Endothelial cell of umbilical vein (primary cell): ENCODE results near the gene QDPR. TPM values are rescaled to one million over a fixed set of nuclear protein-coding genes. Genes with fewer than 3 reads are reported as not detected.

Experiments used
- BruUV-seq: library from RNA; stranded (reverse); fragments of 400-500 nt; replicated peaks from 2 replicates; lab custom pipeline; 2021; lab: Mats Ljungman, UMichigan
- CTCF ChIA-PET: fragments of 300-600, 350-600 bp; sonication (Branson Sonifier 250); formaldehyde crosslinking; loops from one replicate; lab custom pipeline; 2021; ENCODE audit warnings: antibody characterized with exemption, inconsistent platforms; lab: Charles Lee
- POLR2A ChIA-PET: fragments of 300-600, 350-600 bp; sonication (Branson Sonifier 250); formaldehyde crosslinking; loops from one replicate; lab custom pipeline; 2021; ENCODE audit warnings: antibody characterized with exemption, inconsistent platforms; lab: Charles Lee
- DNase-seq: peaks from one replicate; pipeline ENCODE4 v3.0.0-alpha.2; 2011; ENCODE audit warnings: low read depth, low spot score
- FAIRE-seq: peaks from 2 replicates; lab custom pipeline; 2011; peaks lifted over from hg19 to GRCh38; lab: Jason Lieb, UNC
- H2AFZ ChIP-seq: 2 replicates; pipeline ENCODE4 v1.6.0; 2012; ENCODE audit warnings: low read depth, low read length, control low read depth, inconsistent platforms
- H3K27ac ChIP-seq: 2 replicates; pipeline ENCODE4 v1.5.1; 2011; ENCODE audit warnings: low read depth, mild to moderate bottlenecking, control low read depth, low read length, moderate library complexity; ENCODE audit not compliant: insufficient read depth
- H3K27me3 ChIP-seq, 2 experiments: 2 replicates each; pipeline versions ENCODE4 v1.6.0 to v1.6.1; 2011; ENCODE audit warnings: low read length in 2 of 2, mixed read lengths in 1 of 2; ENCODE audit not compliant: control insufficient read depth in 2 of 2, insufficient read depth in 2 of 2
- H3K36me3 ChIP-seq, 2 experiments: 2 replicates in 1 of 2; 3 replicates in 1 of 2; pipeline ENCODE4 v1.5.1; 2011; ENCODE audit warnings: low read length in 2 of 2, mild to moderate bottlenecking in 1 of 2, moderate library complexity in 1 of 2; ENCODE audit not compliant: control insufficient read depth in 2 of 2, insufficient read depth in 2 of 2; ENCODE audit errors: extremely low read depth in 1 of 2
- H3K4me1 ChIP-seq: 3 replicates; pipeline ENCODE4 v1.5.1; 2011; ENCODE audit warnings: mild to moderate bottlenecking, low read length; ENCODE audit not compliant: control insufficient read depth, insufficient read depth; ENCODE audit errors: extremely low read depth
- H3K4me2 ChIP-seq: 2 replicates; pipeline ENCODE4 v1.6.1; 2011; ENCODE audit warnings: low read length, control low read depth, mixed read lengths; ENCODE audit not compliant: insufficient read depth
- H3K4me3 ChIP-seq, 3 experiments: fragments of 200-600 bp in 1 of 3; sonication (generic), shearing (Covaris generic) in 1 of 3; replicated peaks in 1 of 3; 2 replicates each; pipeline ENCODE4 v1.5.1; 2011 to 2016; ENCODE audit warnings: control low read depth in 3 of 3, low read length in 3 of 3, mild to moderate bottlenecking in 2 of 3, inconsistent platforms in 1 of 3, low read depth in 1 of 3, moderate library complexity in 1 of 3; ENCODE audit not compliant: insufficient read depth in 1 of 3
- H3K79me2 ChIP-seq: 2 replicates; pipeline ENCODE4 v1.6.0; 2012; ENCODE audit warnings: low read length, inconsistent platforms; ENCODE audit not compliant: control insufficient read depth, insufficient read depth
- H3K9ac ChIP-seq: replicated peaks from 2 replicates; pipeline ENCODE3; 2011; ENCODE audit warnings: low read length, control low read depth; ENCODE audit not compliant: insufficient read depth; ENCODE audit errors: extremely low read depth
- H3K9me1 ChIP-seq: replicated peaks from 3 replicates; pipeline ENCODE4 v1.6.0; 2011; ENCODE audit warnings: mild to moderate bottlenecking, low read length; ENCODE audit not compliant: control insufficient read depth, insufficient read depth; ENCODE audit errors: extremely low read depth
- H3K9me3 ChIP-seq: replicated peaks from 2 replicates; pipeline ENCODE4 v1.5.1; 2012; ENCODE audit warnings: low read length, inconsistent platforms; ENCODE audit not compliant: control insufficient read depth, insufficient read depth
- H4K20me1 ChIP-seq: replicated peaks from 2 replicates; pipeline ENCODE3; 2011; ENCODE audit warnings: mild to moderate bottlenecking, low read length; ENCODE audit not compliant: control insufficient read depth, insufficient read depth; ENCODE audit errors: extremely low read depth
- EZH2 ChIP-seq: IDR thresholded peaks from 2 replicates; pipeline ENCODE4 v1.6.1; 2012; ENCODE audit warnings: borderline replicate concordance, low read depth, mild to moderate bottlenecking, moderate library complexity, low read length, inconsistent platforms; ENCODE audit not compliant: severe bottlenecking
- FOS ChIP-seq: IDR thresholded peaks from 2 replicates; pipeline ENCODE4 v1.6.1; 2011; ENCODE audit warnings: mild to moderate bottlenecking, low read length, moderate library complexity, borderline replicate concordance; ENCODE audit not compliant: insufficient read depth
- GATA2 ChIP-seq: IDR thresholded peaks from 2 replicates; pipeline ENCODE4 v1.7.0; 2011; ENCODE audit warnings: low read depth, mild to moderate bottlenecking, moderate library complexity, mixed read lengths, low read length; ENCODE audit not compliant: insufficient read length, insufficient read depth
- JUN ChIP-seq: IDR thresholded peaks from 2 replicates; pipeline ENCODE4 v1.6.1; 2011; ENCODE audit warnings: borderline replicate concordance, low read depth; ENCODE audit not compliant: insufficient read length, insufficient read depth
- MYC ChIP-seq: IDR thresholded peaks from one replicate; pipeline ENCODE4 v1.6.1; 2011; ENCODE audit warnings: mild to moderate bottlenecking, low read depth, low read length
- POLR2A ChIP-seq: IDR thresholded peaks from 2 replicates; pipeline ENCODE4 v1.6.1; 2012; ENCODE audit warnings: low read depth, mild to moderate bottlenecking, control low read depth, low read length
- POLR2AphosphoS5 ChIP-seq: IDR thresholded peaks from 2 replicates; pipeline ENCODE4 v1.6.1; 2012; ENCODE audit warnings: low read depth, mild to moderate bottlenecking, control low read depth, low read length, moderate library complexity; ENCODE audit not compliant: insufficient read depth
- dilution Hi-C: fragments of 300-500 bp; cut with MboI; formaldehyde crosslinking; loops from one replicate; pipeline ENCODE4 v1.15.0; 2019; ENCODE audit warnings: low sequenced_read_pairs; ENCODE audit not compliant: extremely low pct_ligation_motif_present
- intact Hi-C: fragments of 100-400 bp; cut with micrococcal nuclease; formaldehyde crosslinking; loops from one replicate; pipeline ENCODE4 v1.10.0; 2022
- polyA plus RNA-seq, 4 experiments: library from polyadenylated mRNA; depleted of rRNA in 3 of 4; stranded (reverse) in 3 of 4; unstranded in 1 of 4; fragments of >200 nt; gene quantifications; 2 replicates each; pipeline versions ENCODE4 v1.2.1 to v1.2.3, GENCODE V29; 2011 to 2012; ENCODE audit warnings: missing spikeins in 1 of 4
- total RNA-seq: library from RNA; stranded (reverse); gene quantifications from 2 replicates; pipeline ENCODE4 v1.2.3, GENCODE V29; 2021
- TF ChIP-seq, protein P1 (sequence below), 2 donors: IDR thresholded peaks; 1 replicate in 1 of 2; 2 replicates in 1 of 2; pipeline ENCODE4 v1.5.1; 2011; ENCODE audit warnings: low read length in 2 of 2, mild to moderate bottlenecking in 2 of 2, moderate library complexity in 2 of 2, control low read depth in 1 of 2, inconsistent platforms in 1 of 2, low read depth in 1 of 2; ENCODE audit not compliant: insufficient read depth in 1 of 2; ENCODE audit errors: extremely low read depth in 1 of 2
- TF ChIP-seq, protein P2 (sequence below): IDR thresholded peaks from 2 replicates; pipeline ENCODE4 v1.6.1; 2011; ENCODE audit not compliant: insufficient read depth, insufficient read length

The QDPR gene
- total and polyA plus RNA-seq, 2 donors (not counting 3 experiments of a cell fraction or from before 2014, with no cell fraction given): 20.5 to 20.9 TPM

DNA sequence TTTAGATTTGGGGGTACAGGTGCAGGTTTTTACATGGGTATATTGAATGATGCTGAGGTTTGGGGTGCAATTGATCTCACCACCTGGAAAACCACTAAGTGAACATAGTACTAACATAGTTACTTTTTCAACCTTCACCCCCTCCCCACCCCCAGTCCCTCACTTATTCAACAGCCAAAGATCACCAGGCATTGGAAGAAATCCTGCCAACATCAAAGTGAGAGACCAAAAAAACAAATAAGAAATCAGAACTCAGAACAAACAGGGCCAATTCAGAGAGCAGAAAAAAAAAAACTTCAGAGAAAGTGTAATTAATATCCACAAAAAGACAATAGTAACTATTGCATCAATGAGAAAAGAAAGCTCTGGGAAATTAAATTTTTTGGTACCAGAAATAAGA, 44.6 kb upstream of the QDPR start:
- no peak overlapping the region for H3K27ac ChIP-seq
- dilution Hi-C loops: no loop called here
- H2AFZ ChIP-seq: no peak overlapping the region
- H3K9ac ChIP-seq: no peak overlapping the region
- no peaks in the 10 kb centered on the region for H4K20me1 ChIP-seq
- peaks cover 9 to 11% of the 10 kb centered on the region in 2 experiments for H3K27me3 ChIP-seq
- no peaks in the 10 kb centered on the region for H3K36me3 ChIP-seq
- FAIRE-seq (no peak), DNase-seq (no peak)
- no TSS peak for BruUV-seq
- intact Hi-C loops: no loop called here
- CTCF ChIA-PET: no interaction called here
- no peak overlapping the region for H3K4me2 ChIP-seq
- H3K9me3 ChIP-seq: no peaks in the 10 kb centered on the region
- TF ChIP-seq POLR2A (no peak), GATA2 (no peak), EZH2 (no peak), POLR2AphosphoS5 (no peak), JUN (no peak), MYC (no peak), FOS (no peak)
- TF ChIP-seq, protein P1, sequence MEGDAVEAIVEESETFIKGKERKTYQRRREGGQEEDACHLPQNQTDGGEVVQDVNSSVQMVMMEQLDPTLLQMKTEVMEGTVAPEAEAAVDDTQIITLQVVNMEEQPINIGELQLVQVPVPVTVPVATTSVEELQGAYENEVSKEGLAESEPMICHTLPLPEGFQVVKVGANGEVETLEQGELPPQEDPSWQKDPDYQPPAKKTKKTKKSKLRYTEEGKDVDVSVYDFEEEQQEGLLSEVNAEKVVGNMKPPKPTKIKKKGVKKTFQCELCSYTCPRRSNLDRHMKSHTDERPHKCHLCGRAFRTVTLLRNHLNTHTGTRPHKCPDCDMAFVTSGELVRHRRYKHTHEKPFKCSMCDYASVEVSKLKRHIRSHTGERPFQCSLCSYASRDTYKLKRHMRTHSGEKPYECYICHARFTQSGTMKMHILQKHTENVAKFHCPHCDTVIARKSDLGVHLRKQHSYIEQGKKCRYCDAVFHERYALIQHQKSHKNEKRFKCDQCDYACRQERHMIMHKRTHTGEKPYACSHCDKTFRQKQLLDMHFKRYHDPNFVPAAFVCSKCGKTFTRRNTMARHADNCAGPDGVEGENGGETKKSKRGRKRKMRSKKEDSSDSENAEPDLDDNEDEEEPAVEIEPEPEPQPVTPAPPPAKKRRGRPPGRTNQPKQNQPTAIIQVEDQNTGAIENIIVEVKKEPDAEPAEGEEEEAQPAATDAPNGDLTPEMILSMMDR (IDR thresholded peaks at IDR 0.05; ENCODE audit: extremely low read depth in 1 of 2, insufficient read depth in 1 of 2, low read depth in 1 of 2, low read length in 2 of 2): no peak
- TF ChIP-seq, protein P2, sequence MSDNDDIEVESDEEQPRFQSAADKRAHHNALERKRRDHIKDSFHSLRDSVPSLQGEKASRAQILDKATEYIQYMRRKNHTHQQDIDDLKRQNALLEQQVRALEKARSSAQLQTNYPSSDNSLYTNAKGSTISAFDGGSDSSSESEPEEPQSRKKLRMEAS: no peak
- no peak overlapping the region for H3K4me3 ChIP-seq
- H3K79me2 ChIP-seq: no peaks in the 10 kb centered on the region
- no peaks in the 10 kb centered on the region for H3K4me1 ChIP-seq
- no peaks in the 10 kb centered on the region for H3K9me1 ChIP-seq
- POLR2A ChIA-PET: no interaction called here
